MM.1S (cell line): ENCODE results near the gene PRPF31.

Source experiments
- EZH2 ChIP-seq: fragments of 300-600 bp; sonication (generic); optimal IDR thresholded peaks from 2 replicates; pipeline ENCODE3; 2017; ENCODE audit warnings: low read depth, mild to moderate bottlenecking, antibody characterized with exemption, low read length, mixed read lengths
- TF ChIP-seq, protein P1 (sequence below): fragments of 300-600 bp; sonication (generic); IDR thresholded peaks from 2 replicates; pipeline ENCODE4 v1.5.1; 2016; ENCODE audit warnings: antibody characterized with exemption, low read length, mixed read lengths

DNA sequence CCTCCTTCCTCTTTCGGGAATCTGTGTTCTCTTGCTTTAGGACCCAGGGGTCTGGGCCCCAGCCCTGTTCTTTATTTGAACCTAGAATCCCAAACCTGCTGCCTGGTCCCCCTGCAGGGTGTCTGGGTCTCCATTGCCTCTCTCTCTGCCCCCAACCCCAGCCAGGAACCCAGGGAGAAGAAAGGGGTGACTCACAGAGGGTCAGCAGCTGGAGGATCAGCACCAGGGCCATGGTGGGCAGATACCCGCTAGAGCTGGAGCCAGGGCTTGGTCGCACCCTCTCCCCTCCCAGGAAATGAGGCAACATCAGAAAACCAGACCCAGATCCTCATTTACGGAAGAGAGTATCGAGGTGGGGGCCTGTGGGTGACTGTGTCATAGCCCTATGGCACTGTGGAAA, 15.0 kb upstream of the PRPF31 start, which contains the start of gene OSCAR:
- TF ChIP-seq, protein P1, sequence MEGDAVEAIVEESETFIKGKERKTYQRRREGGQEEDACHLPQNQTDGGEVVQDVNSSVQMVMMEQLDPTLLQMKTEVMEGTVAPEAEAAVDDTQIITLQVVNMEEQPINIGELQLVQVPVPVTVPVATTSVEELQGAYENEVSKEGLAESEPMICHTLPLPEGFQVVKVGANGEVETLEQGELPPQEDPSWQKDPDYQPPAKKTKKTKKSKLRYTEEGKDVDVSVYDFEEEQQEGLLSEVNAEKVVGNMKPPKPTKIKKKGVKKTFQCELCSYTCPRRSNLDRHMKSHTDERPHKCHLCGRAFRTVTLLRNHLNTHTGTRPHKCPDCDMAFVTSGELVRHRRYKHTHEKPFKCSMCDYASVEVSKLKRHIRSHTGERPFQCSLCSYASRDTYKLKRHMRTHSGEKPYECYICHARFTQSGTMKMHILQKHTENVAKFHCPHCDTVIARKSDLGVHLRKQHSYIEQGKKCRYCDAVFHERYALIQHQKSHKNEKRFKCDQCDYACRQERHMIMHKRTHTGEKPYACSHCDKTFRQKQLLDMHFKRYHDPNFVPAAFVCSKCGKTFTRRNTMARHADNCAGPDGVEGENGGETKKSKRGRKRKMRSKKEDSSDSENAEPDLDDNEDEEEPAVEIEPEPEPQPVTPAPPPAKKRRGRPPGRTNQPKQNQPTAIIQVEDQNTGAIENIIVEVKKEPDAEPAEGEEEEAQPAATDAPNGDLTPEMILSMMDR, result no peak
- no peak for TF ChIP-seq EZH2
